ENCODE data around the gene SLX4IP.

Gene SLX4IP

DNA sequence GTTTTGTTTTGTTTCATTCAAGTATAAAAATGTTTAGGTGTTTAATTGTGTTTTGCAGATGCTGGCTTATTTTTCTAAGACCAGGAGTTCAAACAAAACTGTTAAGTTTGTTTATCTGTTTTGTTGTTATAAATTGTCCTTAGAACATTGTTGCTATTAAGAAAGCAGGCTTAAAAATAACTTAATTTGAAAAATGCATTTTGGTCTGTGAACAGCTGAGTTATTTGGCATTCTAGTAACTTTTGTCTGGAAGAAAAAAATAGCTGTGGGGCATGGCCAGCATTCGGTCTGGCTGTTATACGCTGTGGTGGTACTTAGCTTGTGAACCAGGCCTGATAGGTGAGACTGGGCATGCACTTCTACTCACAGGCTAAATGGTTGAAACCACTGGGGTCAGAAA is 37.8 kb downstream of the SLX4IP start:
- DNase-seq (ENCODE audit: low read depth), result no peak
- no peak overlapping the region for H3K4me3 ChIP-seq (ENCODE audit: low read length)
- TF ChIP-seq CTCF (IDR thresholded peaks at IDR 0.05; ENCODE audit: insufficient read depth, low read depth, low read length, missing control alignments), result no peak

GRCh38 chr20:10474606-10475184 is 39.6 kb downstream of the SLX4IP start:
- DNase-seq (ENCODE audit: low read depth), result no peak
- H3K4me3 ChIP-seq (ENCODE audit: low read length), result no peak overlapping the region
- no peak for TF ChIP-seq CTCF (IDR thresholded peaks at IDR 0.05; ENCODE audit: insufficient read depth, low read depth, low read length, missing control alignments)

DNA sequence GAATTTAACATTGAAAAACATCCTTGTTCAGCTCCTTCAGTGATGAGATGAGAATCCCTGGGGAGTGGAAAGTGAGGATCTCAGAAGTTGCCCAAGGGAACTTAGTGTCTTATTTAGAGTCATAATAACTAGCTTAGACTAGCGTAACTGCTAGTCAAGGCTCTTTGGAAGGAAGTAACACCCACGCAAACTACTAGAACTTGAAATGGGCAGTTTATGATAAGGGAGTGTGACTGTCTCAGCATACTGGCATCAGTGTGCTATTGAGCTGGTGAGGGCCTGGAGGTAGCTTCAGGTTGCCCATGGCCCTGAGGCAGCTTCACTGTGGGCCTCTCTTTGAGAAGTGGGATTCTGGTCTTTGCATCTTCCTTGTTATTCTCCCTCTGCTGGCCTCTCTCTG is 40.1 kb downstream of the SLX4IP start:
- H3K4me3 ChIP-seq (ENCODE audit: low read length), result no peak overlapping the region
- DNase-seq (ENCODE audit: low read depth), result no peak
- TF ChIP-seq CTCF (IDR thresholded peaks at IDR 0.05; ENCODE audit: insufficient read depth, low read depth, low read length, missing control alignments), result no peak

GRCh38 chr20:10476319-10476724 is 41.2 kb downstream of the SLX4IP start:
- TF ChIP-seq CTCF (IDR thresholded peaks at IDR 0.05; ENCODE audit: insufficient read depth, low read depth, low read length, missing control alignments), result no peak
- DNase-seq (ENCODE audit: low read depth), result no peak
- no peak overlapping the region for H3K4me3 ChIP-seq (ENCODE audit: low read length)

GRCh38 chr20:10478205-10478604 is 43.1 kb downstream of the SLX4IP start:
- no peak overlapping the region for H3K4me3 ChIP-seq (ENCODE audit: low read length)
- no peak for TF ChIP-seq CTCF (IDR thresholded peaks at IDR 0.05; ENCODE audit: insufficient read depth, low read depth, low read length, missing control alignments)
- DNase-seq (ENCODE audit: low read depth), result no peak

DNA sequence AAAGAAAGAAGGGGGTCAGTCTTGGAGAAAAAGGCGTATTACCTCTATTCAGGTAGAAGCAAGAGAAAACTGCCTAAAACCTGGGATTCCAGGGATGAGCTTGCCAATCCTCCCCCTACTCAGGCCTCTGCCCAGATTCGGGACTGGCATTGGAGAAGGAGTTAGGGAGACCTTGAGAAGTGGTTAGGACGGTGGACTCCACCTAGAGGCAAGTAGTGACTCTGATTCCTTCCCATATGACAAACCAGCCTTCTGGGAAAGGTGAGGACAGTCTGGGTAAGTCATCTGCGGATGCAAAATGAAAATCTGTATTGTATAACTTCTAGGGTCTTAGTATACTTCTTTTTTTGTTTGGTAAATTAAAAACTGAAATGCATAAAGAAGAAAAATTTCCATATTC is 43.8 kb downstream of the SLX4IP start:
- no peak overlapping the region for H3K4me3 ChIP-seq (ENCODE audit: low read length)
- TF ChIP-seq CTCF (IDR thresholded peaks at IDR 0.05; ENCODE audit: insufficient read depth, low read depth, low read length, missing control alignments), result no peak
- no peak for DNase-seq (ENCODE audit: low read depth)

DNA sequence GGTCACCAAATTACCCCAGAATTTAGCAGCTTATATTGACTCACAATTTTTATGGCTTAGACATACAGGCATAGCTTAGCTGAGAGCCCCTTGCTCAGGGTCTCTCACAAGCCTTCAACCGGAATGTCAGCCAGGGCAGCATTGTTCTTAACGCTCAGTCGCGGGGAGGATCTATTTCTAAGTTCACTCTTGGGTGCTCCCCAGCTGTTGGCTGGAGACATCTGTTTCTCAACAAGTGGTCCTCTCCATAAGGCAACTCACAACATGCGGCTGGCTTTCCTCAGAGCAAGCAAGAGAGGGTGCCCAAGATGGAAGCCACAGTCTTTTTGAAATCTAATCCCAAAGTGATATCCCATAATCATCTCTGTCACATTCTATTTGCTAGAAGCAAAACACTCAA is 46.6 kb downstream of the SLX4IP start:
- H3K4me3 ChIP-seq (ENCODE audit: low read length), result no peak overlapping the region
- TF ChIP-seq CTCF (IDR thresholded peaks at IDR 0.05; ENCODE audit: insufficient read depth, low read depth, low read length, missing control alignments), result no peak
- DNase-seq (ENCODE audit: low read depth), result no peak
